ENCODE data around the gene MRPS25.
A peak's percentile ranks its signal among the peaks of the same experiment; 100 is the strongest.

The MRPS25 gene

GRCh38 chr3:15107075-15107947, 42.2 kb upstream of the MRPS25 start:
- no peak overlapping the region for H3K4me3 ChIP-seq (ENCODE audit: low read depth, low read length)
- TF ChIP-seq CTCF (IDR thresholded peaks at IDR 0.05; ENCODE audit: borderline replicate concordance, insufficient read depth, low read depth, low read length): no peak

- no peak overlapping the region for H3K4me3 ChIP-seq (ENCODE audit: low read depth, low read length)
- no peak for TF ChIP-seq CTCF (IDR thresholded peaks at IDR 0.05; ENCODE audit: borderline replicate concordance, insufficient read depth, low read depth, low read length)
These were observed 37.7 kb upstream of the MRPS25 start for GRCh38 chr3:15102836-15103235.

GRCh38 chr3:15102256-15102655, 37.1 kb upstream of the MRPS25 start:
- no peak for TF ChIP-seq CTCF (IDR thresholded peaks at IDR 0.05; ENCODE audit: borderline replicate concordance, insufficient read depth, low read depth, low read length)
- no peak overlapping the region for H3K4me3 ChIP-seq (ENCODE audit: low read depth, low read length)

- no peak for TF ChIP-seq CTCF (IDR thresholded peaks at IDR 0.05; ENCODE audit: borderline replicate concordance, insufficient read depth, low read depth, low read length)
These were observed 34.4 kb upstream of the MRPS25 start for GRCh38 chr3:15099364-15100098.

GRCh38 chr3:15098503-15099363, 33.6 kb upstream of the MRPS25 start, which contains the start of gene RBSN:
TSS of gene RBSN (minus strand) at chr3:15099148. CDS start at chr3:15096120, 3,028 bp downstream.
- no peak for TF ChIP-seq CTCF (IDR thresholded peaks at IDR 0.05; ENCODE audit: borderline replicate concordance, insufficient read depth, low read depth, low read length)
- peak within 1 kb of the TSS; percentile 95 for H3K4me3 ChIP-seq (ENCODE audit: low read depth, low read length)

More at GRCh38 chr3:15099364-15100098, 34.4 kb upstream of the MRPS25 start:
- H3K4me3 ChIP-seq (ENCODE audit: low read depth, low read length): peak overlapping the region; percentile 95

- peak overlapping the region; percentile 95 for H3K4me3 ChIP-seq (ENCODE audit: low read depth, low read length)
- TF ChIP-seq CTCF (IDR thresholded peaks at IDR 0.05; ENCODE audit: borderline replicate concordance, insufficient read depth, low read depth, low read length): no peak
These were observed 32.8 kb upstream of the MRPS25 start for GRCh38 chr3:15097891-15098290.

Measured in GM12875 (cell line).